K562 (cell line): ENCODE results near the gene CEP78.

Experiments used
- ARID1B ChIP-seq: fragments of 450-650 bp; IDR thresholded peaks from 2 replicates; pipeline ENCODE4 v1.6.1; 2016; ENCODE audit warnings: antibody characterized with exemption, mild to moderate bottlenecking, inconsistent platforms
- GTF2F1 ChIP-seq: IDR thresholded peaks from 2 replicates; pipeline ENCODE4 v1.6.1; 2011; ENCODE audit warnings: low read depth, low read length, improper control_type of control experiment
- JUN ChIP-seq, 2 experiments: sonication (generic) in 1 of 2; formaldehyde crosslinking in 1 of 2; IDR thresholded peaks; 2 replicates each; pipeline versions ENCODE4 v1.6.1 to v1.8.0; 2012 to 2022; ENCODE audit warnings: borderline replicate concordance in 2 of 2, mild to moderate bottlenecking in 2 of 2, improper control_type of control experiment in 1 of 2, low read depth in 1 of 2, low read length in 1 of 2, missing genetic modification reagents in 1 of 2
- POLR2A ChIP-seq: fragments of 450-650 bp; conservative IDR thresholded peaks from 2 replicates; pipeline ENCODE4 v1.6.1; 2016
- POLR2AphosphoS5 ChIP-seq: IDR thresholded peaks from 2 replicates; pipeline ENCODE4 v1.6.1; 2011; ENCODE audit warnings: mild to moderate bottlenecking, low read depth, low read length, moderate library complexity; ENCODE audit not compliant: control insufficient read depth, insufficient read depth
- ZNF589 ChIP-seq: fragments of 200-800 bp; sonication (Bioruptor generic); IDR thresholded peaks from 2 replicates; pipeline ENCODE4 v1.6.1; 2016; ENCODE audit warnings: low read depth, missing genetic modification characterization, missing compliant biosample characterization
- TF ChIP-seq, protein P1 (sequence below), 2 experiments: fragments of 450-650 bp; formaldehyde crosslinking in 1 of 2; IDR thresholded peaks; 2 replicates each; pipeline versions ENCODE4 v1.4.0 to v1.6.1; 2014 to 2020; ENCODE audit warnings: mild to moderate bottlenecking in 2 of 2, borderline replicate concordance in 1 of 2, low read depth in 1 of 2
- TF ChIP-seq, protein P2 (sequence below), 3 experiments: IDR thresholded peaks in 2 of 3; conservative IDR thresholded peaks in 1 of 3; 2 replicates each; pipeline ENCODE4 v1.5.1; 2011 to 2012; ENCODE audit warnings: low read length in 3 of 3, mild to moderate bottlenecking in 3 of 3, control low read depth in 2 of 3, improper control_type of control experiment in 1 of 3, inconsistent platforms in 1 of 3, low read depth in 1 of 3, mixed read lengths in 1 of 3, moderate library complexity in 1 of 3; ENCODE audit not compliant: insufficient read depth in 2 of 3
- TF ChIP-seq, protein P3 (sequence below): fragments of 450-650 bp; IDR thresholded peaks from 2 replicates; pipeline ENCODE4 v1.6.1; 2018; ENCODE audit not compliant: partially characterized antibody
- TF ChIP-seq, protein P4 (sequence below): sonication (generic); formaldehyde crosslinking; IDR thresholded peaks from 2 replicates; pipeline ENCODE4 v1.8.0; 2023; ENCODE audit warnings: mild to moderate bottlenecking, missing genetic modification reagents

DNA sequence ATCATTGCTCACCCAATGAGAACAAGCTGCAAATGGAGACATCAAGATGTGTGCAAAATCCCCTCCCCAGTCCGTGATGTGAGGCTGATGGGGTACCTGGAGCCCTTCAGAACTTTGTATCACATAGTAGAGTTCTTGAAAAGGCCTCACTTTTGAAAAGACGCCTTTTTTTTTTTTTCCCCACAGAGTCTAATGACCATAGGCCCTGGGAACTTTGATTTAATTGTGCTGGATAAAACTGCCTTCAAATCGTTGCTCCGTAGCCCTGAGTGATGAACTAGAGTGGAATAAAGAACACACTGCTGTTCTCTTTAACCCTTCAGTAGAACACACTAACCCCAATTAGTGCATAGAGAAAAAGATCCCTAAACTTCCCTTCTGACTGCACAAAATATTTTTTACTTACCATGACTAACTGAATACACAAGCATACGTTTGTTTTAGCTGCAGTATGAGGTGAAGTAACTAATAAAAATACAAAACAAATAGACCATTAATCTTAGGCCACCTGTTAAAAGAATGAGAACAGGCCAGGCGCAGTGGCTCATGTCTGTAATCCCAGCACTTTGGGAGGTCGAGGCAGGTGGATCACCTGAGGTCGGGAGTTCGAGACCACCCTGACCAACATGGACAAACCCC is 76.1 kb downstream of the CEP78 start:
- TF ChIP-seq GTF2F1 = no peak
- TF ChIP-seq, protein P1, sequence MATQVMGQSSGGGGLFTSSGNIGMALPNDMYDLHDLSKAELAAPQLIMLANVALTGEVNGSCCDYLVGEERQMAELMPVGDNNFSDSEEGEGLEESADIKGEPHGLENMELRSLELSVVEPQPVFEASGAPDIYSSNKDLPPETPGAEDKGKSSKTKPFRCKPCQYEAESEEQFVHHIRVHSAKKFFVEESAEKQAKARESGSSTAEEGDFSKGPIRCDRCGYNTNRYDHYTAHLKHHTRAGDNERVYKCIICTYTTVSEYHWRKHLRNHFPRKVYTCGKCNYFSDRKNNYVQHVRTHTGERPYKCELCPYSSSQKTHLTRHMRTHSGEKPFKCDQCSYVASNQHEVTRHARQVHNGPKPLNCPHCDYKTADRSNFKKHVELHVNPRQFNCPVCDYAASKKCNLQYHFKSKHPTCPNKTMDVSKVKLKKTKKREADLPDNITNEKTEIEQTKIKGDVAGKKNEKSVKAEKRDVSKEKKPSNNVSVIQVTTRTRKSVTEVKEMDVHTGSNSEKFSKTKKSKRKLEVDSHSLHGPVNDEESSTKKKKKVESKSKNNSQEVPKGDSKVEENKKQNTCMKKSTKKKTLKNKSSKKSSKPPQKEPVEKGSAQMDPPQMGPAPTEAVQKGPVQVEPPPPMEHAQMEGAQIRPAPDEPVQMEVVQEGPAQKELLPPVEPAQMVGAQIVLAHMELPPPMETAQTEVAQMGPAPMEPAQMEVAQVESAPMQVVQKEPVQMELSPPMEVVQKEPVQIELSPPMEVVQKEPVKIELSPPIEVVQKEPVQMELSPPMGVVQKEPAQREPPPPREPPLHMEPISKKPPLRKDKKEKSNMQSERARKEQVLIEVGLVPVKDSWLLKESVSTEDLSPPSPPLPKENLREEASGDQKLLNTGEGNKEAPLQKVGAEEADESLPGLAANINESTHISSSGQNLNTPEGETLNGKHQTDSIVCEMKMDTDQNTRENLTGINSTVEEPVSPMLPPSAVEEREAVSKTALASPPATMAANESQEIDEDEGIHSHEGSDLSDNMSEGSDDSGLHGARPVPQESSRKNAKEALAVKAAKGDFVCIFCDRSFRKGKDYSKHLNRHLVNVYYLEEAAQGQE (IDR thresholded peaks at IDR 0.05; ENCODE audit: borderline replicate concordance) = no peak
- TF ChIP-seq, protein P1 (CRISPR knock-in tag; IDR thresholded peaks at IDR 0.05; ENCODE audit: low read depth) = no peak
- TF ChIP-seq ZNF589 (CRISPR knock-in tag) = no peak
- TF ChIP-seq, protein P2, sequence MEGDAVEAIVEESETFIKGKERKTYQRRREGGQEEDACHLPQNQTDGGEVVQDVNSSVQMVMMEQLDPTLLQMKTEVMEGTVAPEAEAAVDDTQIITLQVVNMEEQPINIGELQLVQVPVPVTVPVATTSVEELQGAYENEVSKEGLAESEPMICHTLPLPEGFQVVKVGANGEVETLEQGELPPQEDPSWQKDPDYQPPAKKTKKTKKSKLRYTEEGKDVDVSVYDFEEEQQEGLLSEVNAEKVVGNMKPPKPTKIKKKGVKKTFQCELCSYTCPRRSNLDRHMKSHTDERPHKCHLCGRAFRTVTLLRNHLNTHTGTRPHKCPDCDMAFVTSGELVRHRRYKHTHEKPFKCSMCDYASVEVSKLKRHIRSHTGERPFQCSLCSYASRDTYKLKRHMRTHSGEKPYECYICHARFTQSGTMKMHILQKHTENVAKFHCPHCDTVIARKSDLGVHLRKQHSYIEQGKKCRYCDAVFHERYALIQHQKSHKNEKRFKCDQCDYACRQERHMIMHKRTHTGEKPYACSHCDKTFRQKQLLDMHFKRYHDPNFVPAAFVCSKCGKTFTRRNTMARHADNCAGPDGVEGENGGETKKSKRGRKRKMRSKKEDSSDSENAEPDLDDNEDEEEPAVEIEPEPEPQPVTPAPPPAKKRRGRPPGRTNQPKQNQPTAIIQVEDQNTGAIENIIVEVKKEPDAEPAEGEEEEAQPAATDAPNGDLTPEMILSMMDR (IDR thresholded peaks at IDR 0.05 in 2 of 3, conservative IDR thresholded peaks at IDR 0.05 in 1 of 3; ENCODE audit: insufficient read depth in 2 of 3, low read depth in 1 of 3, low read length in 3 of 3) = no peak
- TF ChIP-seq JUN (IDR thresholded peaks at IDR 0.05; ENCODE audit: borderline replicate concordance, low read depth, low read length) = no peak
- no peak for TF ChIP-seq JUN (CRISPR knock-in tag; IDR thresholded peaks at IDR 0.05; ENCODE audit: borderline replicate concordance)
- no peak for TF ChIP-seq ARID1B
- TF ChIP-seq POLR2A = no peak
- TF ChIP-seq, protein P3, sequence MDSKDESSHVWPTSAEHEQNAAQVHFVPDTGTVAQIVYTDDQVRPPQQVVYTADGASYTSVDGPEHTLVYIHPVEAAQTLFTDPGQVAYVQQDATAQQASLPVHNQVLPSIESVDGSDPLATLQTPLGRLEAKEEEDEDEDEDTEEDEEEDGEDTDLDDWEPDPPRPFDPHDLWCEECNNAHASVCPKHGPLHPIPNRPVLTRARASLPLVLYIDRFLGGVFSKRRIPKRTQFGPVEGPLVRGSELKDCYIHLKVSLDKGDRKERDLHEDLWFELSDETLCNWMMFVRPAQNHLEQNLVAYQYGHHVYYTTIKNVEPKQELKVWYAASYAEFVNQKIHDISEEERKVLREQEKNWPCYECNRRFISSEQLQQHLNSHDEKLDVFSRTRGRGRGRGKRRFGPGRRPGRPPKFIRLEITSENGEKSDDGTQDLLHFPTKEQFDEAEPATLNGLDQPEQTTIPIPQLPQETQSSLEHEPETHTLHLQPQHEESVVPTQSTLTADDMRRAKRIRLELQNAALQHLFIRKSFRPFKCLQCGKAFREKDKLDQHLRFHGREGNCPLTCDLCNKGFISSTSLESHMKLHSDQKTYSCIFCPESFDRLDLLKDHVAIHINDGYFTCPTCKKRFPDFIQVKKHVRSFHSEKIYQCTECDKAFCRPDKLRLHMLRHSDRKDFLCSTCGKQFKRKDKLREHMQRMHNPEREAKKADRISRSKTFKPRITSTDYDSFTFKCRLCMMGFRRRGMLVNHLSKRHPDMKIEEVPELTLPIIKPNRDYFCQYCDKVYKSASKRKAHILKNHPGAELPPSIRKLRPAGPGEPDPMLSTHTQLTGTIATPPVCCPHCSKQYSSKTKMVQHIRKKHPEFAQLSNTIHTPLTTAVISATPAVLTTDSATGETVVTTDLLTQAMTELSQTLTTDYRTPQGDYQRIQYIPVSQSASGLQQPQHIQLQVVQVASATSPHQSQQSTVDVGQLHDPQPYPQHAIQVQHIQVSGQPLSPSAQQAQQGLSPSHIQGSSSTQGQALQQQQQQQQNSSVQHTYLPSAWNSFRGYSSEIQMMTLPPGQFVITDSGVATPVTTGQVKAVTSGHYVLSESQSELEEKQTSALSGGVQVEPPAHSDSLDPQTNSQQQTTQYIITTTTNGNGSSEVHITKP = no peak
- TF ChIP-seq POLR2AphosphoS5 = no peak
- TF ChIP-seq, protein P4, sequence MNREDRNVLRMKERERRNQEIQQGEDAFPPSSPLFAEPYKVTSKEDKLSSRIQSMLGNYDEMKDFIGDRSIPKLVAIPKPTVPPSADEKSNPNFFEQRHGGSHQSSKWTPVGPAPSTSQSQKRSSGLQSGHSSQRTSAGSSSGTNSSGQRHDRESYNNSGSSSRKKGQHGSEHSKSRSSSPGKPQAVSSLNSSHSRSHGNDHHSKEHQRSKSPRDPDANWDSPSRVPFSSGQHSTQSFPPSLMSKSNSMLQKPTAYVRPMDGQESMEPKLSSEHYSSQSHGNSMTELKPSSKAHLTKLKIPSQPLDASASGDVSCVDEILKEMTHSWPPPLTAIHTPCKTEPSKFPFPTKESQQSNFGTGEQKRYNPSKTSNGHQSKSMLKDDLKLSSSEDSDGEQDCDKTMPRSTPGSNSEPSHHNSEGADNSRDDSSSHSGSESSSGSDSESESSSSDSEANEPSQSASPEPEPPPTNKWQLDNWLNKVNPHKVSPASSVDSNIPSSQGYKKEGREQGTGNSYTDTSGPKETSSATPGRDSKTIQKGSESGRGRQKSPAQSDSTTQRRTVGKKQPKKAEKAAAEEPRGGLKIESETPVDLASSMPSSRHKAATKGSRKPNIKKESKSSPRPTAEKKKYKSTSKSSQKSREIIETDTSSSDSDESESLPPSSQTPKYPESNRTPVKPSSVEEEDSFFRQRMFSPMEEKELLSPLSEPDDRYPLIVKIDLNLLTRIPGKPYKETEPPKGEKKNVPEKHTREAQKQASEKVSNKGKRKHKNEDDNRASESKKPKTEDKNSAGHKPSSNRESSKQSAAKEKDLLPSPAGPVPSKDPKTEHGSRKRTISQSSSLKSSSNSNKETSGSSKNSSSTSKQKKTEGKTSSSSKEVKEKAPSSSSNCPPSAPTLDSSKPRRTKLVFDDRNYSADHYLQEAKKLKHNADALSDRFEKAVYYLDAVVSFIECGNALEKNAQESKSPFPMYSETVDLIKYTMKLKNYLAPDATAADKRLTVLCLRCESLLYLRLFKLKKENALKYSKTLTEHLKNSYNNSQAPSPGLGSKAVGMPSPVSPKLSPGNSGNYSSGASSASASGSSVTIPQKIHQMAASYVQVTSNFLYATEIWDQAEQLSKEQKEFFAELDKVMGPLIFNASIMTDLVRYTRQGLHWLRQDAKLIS = no peak
